Stimulated activated CD4-positive, alpha-beta T cell treated with anti-CD3 and anti-CD28 coated beads, Interleukin-12 subunit alpha, Interleukin-12 subunit beta, amount 100 ng/mL, for 48 hours (primary cell): ENCODE measurements around the gene DOCK4.

ENCODE experiments used
- DNase-seq, 3 donors: peaks; one replicate each; pipeline ENCODE4 v3.0.0-alpha.2; 2020; ENCODE audit warnings: low read depth in 2 of 3, low spot score in 1 of 3

DOCK4 gene

DNA sequence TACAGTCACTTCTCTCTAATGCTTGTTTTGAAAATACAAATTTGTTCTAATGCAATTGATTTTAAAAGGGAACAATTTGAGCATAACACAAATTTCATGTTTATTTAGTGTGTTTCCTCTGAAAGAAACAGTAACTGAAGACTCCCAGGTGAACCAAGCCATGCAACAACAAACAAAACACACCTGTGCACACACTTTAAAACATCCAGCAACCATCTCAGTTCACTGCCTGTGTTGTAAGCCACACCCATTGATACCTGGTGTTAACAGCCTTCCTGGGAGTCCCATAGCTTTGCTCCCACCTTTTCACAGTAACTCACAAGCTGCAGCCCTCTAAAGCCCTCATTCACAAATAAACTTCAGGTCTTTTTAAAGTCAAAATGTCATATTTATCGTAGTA lies 89.3 kb downstream of the DOCK4 start:
- no peak for DNase-seq

DNA sequence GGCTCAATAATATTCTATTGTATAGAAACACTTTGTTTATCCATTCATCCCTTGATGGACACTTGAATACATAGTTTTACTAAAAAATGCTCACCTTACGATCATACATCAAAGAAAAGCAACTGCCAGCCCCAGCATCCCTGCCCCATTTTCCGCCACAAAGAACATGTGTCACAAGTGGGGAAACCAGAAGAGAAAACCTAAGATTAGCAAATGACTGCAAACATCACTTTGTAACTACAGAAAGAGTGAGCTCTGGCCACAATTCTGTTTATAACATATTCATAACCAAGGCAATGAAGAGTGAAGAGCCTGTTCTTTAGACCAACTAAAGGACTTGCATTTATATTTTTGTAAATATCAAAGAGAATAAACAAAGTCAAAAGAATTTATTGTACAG lies 89.8 kb downstream of the DOCK4 start:
- no peak for DNase-seq

DNA sequence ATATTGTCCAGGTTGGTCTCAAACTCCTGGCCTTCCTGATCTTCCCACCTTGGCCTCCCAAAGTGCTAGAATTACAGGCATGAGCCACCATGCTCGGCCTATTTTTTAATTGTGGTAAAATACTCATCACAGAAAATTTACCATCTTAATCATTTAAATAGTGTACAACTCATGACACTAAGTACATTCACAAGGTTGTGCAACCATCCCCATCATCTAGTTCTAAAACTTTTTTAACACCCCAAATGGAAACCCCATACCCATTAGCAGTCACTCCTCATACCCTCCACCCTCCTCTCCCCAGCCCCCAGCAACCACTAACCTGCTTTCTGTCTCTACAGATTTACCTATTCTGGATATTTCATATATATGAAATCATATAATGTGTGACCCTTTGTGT lies 90.3 kb downstream of the DOCK4 start:
- no peak for DNase-seq

DNA sequence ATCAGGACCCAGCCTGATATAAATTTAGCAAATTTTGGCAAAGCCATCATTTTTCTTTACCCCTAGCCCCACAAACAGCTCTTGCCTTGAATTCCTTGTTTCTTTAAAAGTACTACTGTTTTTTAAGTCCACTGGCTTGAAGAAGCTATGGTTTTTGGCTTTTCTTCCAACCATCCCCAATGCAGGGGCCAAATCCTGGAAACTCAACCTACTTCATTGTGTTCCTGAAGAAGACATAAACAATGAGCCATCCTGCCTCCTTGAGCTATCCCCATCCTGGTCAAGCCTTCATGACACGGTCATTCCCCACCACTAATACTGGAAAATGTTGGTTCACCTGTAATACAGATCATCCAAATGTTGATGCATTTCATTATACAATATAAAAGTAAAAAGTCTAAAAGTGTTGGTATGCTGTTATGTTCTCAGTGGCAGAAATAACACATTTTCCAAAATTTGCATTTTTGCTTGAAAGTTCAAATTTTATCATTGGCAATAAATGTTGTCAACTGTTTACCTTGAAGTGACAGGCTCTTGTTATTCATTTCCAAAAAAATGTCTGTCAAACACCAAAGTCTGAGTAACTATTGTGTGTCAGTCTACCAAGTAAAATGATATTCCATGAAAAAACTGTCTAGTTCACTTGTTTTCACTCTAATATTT lies 92.2 kb downstream of the DOCK4 start:
- DNase-seq, result no peak

DNA sequence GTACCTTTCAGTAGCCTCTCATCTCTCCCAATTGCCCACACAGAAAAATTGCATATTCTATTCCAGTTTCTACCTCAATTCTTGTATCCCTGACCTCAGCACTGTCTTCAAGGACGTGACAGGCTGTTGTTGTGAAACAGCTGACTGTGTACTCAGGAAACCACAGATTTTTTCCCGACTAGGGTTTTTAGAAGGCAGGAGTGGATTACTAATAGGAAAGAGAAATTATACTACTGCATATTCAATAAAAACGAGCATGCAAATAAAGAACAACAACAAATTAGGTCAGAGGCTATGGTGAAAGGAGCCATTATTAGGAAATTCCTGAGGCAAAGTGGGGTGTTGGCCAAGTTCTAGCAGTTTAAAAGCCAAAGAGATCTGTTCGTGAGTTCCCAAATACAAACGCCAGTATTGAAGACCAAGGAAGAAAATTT lies 93.4 kb downstream of the DOCK4 start:
- DNase-seq, result no peak

DNA sequence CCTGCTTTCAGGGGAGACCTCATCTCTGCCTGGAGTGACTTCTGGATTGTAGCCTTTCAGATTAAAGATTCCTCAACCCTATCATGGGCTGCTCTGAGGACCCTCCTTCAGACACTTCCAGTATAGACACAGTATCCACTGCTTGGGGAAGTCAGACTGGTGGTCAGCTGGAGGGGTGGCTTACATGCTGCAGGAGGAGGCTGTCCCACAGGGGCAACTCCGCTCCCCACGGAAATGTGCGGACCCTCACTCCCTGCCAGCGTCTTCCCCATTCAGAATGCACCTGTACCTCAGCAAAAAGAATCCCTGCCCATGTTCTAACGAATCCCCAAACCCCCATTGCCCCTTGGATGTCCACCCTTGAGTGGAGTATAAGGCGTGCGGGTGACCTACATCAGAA lies 95.5 kb downstream of the DOCK4 start:
- DNase-seq, result no peak

DNA sequence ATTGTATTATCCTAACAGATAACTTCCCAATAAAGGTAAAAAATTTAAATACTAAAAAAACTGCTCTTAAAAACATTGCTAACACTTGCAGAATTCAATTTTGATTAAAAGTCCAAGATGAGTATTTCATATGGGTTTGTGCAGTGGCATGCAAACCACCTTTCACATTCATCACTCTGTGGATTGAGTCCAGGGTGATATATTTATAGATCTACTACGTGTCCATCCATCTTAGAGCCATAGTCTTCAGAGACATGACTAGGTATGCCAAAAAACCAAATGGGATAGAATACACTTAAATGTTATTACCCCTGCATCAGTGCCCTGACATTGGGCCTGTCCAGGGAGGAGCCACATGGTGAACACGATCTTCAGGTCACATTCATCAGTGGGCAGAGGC lies 96.0 kb downstream of the DOCK4 start:
- DNase-seq, result no peak

DNA sequence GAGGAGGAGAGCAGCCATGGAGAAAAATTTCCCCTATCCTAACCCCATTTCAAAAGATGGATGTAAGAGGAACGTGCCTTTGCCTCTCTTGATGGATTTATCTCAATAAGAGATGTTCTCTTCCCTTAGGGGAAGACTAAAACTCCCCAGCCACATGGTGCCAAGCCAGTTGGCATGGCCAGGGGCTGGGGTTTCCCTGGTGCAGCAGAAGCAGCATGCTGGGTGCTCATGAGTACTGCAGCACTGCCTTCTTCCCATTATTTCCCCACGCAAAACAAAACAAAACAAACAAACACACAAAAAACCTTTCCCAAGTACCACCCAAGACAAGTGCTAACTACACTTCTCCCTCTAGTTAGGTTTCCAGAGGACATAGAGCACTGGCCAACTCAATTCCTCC lies 97.2 kb downstream of the DOCK4 start:
- no peak for DNase-seq

DNA sequence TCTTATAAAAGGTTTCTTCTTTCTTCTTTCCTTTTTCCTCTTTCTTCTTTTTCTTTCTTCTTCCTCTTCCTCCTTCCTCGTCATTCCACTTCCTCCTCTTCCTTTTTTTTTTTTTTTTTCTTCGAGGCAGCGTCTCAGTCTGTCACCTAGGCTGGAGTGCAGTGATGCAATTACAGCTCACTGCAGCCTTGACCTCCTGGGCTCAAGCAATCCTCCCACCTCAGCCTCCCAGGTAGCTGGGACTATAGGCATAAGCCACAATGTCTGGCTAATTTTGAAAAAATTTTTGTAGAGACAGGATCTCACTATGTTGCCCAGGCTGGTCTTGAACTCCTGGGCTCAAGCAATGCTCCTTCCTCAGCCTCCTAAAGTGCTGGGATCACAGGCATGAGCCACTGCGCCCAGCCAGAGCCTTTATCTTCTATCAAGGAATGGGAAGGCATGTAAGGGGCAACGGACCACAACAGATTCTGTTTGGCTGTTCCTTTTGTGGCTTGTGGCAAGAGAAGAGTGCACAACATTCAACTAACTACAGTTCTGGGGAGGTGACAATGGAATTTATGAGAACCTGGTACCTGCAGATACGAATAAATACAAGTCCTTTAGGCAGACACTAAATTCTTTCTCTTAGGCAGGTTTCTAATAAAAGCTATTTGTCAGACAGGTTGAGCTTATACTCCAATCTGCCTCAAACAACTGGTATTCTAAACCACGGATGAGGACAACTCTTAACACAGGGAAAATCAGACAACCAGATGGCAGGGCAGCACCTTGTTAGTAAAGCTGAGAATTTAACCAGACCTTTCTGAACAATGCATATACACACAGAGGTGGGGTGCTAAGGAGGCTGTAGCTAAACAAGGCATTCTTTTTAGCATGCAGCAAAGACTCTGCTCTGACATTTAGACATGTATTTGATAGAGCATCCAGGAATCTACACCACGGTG lies 100.3 kb downstream of the DOCK4 start:
- DNase-seq, result no peak

DNA sequence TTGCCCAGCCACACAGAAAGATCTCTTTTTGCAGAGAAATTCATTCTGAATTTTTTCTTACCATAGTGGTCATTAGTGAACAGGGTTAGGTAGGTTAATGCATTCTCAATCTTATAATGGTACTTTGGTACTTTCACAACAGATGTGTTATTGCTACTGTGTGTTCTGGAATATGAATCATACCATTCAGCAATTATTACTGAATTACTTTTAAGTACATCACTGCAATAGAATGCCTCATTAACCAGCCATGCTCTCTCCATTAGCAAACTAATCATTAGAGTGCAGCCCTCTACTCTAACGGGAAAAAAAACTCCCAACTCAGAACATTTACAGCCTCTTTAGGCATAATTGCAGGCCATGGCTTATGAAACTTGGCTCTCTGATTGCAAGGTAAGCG lies 102.1 kb downstream of the DOCK4 start:
- DNase-seq, result no peak

DNA sequence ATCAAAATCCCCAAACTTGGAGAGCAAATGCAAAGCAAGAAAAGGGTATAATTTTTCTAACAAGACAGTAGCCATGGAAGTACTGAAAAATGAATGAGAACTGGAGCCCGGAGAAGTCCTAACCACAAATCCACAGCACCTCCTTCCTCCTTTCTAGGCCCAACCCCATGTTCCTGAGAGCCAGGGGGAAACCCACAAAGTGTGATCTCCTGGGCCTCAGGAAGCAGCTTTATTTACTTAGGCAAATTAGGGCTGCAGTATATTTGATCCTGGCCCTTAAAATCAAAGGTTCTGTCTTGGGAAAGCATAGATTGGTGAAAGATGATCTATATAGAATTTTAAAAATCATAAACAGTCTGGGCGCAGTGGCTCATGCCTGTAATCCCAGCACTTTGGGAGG lies 103.0 kb downstream of the DOCK4 start:
- no peak for DNase-seq

DNA sequence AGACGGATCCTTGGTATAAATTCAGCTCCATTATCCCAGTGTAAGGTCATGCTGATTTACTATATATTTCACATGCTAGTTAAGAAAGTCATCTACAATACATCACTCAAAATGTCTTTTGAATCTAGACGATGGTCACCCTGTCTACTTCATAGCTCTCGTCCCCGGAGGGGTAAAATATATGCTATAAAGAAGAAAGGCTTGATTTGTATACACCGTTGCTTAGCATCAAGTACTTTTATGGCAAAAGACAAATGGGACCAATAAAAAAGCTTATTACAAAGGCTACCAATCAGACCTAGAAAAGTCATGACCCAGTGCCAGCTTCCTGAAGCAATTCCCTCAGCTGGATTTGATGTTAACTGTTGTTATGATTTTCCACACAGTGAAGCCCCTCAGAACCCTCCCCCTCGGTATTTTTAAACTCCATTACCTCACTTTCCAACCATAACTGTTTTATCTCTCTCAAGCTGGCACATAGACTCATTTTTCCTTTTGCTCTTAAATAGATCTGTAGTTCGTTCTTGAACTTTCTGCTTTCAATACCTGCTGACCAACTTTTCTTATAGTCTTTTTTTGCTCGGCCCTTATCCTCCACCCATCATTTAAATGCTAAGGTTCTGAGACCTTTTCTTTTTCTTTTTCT lies 104.9 kb downstream of the DOCK4 start:
- no peak for DNase-seq

DNA sequence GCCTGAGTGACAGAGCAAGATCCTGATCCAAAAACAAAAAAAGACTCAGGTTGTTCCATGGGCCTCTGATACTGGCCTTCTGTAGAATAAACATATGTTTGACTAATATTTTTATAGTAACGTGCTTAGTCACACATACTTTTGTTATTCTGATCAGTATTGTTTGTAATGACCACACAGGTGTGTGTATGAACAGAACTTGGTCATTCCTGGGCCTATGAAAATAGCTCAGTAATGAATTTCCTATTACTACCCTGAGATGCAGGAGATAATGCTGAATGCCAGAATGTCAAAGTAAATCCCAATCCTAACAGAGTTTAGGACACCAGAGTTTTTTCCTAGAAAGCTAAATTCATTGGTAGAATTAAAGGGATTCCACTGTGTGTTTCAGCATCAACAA lies 108.7 kb downstream of the DOCK4 start:
- DNase-seq, result no peak

DNA sequence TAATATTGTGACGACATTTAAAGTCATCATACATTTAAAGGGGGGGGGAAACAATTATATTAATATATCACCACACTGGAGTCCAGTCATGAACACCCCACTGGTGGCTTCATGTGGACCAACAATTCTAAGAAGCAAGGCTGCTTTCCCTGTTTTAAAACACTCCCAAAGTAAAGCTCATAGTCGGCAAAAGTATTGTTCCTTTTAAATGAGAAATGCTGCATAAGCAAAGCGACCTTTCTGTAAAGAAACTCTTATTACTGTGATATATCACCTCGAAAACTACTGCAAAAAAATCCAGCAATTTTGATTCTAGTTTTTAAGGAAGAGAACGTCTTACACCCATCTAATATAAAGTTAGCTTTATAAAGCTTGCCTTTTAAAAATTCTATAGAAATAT lies 112.8 kb downstream of the DOCK4 start:
- DNase-seq, result no peak

DNA sequence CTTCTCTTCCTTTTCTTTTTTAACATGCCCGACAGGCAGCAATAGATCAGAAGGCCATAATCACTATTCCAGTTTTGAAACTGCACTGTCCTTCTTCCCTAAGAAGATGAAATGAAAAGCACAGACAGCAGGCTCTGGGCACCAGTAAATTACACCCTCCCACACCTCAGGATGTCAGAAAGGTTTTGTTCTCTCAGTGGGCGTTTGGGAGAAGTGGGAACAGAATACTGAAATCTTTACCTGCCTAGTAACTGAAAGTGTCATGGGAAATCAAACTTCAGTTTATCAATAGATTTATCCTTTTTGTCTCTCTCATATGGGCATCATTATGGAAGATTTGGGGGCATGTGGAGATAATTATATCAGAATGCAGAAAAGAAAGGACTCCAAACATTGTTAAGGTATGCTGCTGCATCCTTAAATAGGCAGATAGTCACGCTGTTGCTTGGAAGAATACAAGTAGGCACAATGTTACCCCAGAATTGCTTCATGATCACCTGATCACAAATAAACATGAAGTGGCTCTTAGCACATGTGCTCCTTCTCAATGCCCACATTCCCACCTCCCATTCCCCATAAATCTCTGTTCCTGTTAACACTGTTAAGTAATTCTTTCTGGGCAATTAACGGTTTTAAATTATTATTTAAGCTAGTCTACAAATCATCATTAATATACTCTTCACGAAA lies 113.3 kb downstream of the DOCK4 start:
- no peak for DNase-seq

DNA sequence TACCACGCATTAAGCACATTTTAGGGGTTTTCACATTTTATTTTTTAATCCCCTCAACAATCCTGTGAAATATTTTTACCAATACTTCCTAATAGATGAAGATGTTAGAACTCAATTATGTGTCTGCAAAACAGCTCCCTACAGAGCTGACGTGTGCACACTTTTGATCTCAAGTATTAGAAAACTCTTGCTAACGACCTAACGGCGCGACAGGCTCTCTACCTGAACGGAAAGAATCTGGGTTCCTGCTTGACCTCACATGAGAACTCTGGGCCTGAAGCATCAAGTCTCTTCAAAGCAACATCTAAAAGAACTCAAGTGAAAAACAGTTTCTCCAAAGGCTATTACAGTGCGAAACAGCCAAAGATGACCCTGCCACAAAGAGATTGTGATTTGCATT lies 113.9 kb downstream of the DOCK4 start:
- no peak for DNase-seq

DNA sequence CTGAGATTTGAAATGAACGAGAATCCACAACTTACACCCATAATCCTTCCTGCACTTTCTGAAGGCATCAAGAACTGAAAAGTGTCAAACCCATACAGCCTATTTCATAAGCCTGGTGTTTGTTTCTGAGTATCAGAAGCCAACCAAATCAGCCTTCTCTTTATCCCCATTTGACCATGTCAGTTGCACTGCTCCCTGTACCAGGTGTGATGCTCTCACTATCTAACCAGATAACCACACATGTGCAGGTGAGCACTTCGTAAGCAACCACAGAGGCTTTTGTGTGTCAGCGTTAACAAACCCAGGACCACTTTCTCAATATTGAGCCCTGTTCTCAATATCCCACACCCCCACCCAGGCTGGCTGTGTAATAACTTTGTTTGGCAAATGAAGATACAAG lies 114.4 kb downstream of the DOCK4 start:
- DNase-seq, result no peak

DNA sequence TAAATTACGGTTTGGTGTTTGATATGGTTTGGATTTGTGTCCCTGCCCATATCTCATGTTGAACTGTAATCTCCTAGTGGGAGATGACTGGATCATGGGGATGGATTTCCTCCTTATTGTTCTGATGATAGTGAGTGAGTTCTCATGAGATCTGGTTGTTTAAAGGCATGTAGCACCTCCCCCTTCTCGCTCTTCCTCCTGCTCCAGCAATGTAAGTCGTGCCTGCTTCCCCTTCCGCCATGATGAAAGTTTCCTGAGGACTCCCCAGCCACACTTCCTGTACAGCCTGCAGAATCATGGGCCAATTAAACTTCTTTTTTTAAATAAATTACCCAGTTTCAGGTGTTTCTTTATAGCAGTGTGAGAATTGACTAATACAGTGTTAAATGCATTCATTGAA lies 116.6 kb downstream of the DOCK4 start:
- no peak for DNase-seq

DNA sequence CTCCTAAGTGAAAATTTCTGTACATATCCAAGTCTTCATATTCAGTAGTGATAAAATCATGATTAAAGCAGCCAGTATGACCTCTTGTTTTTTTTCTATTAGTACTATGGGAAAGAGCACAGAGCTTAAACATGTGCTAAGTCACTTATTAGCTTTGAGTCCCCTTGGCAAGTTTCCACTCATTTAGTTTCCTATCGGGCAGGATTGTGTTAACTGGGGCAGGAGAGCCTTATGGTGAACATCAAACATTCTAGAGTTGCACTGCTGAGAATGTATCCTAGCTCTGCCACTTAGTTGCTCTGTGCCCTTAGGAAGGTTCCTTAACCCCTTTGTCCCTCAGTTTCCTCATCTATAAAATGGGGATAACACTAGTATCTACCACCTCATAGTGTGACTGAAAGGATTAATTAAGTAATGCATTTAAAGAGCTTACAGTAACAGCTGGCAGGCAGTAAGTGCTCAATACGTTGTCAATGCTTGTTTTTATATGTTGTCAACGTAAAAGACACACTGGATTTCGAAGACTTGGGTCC lies 117.6 kb downstream of the DOCK4 start:
- no peak for DNase-seq

DNA sequence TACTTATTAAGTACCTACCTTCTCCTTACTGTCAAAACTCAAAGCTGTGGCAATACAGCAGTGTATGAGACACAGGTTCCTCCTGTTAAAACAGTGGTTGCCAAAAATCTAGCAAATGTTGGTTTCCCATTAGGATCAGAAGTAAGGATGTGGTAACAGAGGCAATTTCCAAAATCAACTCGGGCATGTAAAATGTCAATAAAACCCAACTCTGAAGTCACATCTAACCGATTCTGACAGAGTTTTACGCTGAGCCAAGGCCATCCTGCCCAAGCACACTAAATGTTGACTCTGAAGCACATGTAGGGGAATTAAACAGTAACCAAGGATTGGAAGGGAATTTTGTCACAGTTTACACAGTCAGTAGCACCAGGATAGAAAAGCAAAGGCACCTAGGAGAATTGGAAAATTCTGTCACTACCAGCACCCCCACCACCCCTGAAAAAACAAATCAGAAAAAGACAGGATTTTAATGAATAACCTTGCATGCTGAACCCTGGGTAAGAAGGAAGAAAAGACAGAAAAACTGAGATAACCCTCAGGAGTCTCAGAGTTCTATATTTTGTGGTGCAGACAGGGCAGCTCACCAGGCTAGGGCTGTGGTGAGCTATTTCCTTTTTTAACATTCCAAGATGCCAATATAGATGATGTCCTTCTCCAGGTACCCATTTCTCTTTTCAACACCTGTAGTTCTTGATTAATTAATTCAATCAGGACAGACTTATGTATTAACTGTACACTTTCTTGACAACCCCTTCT lies 119.5 kb downstream of the DOCK4 start:
- DNase-seq, result no peak
